Measurements from ENCODE around the gene SERPINA1.

DNA sequence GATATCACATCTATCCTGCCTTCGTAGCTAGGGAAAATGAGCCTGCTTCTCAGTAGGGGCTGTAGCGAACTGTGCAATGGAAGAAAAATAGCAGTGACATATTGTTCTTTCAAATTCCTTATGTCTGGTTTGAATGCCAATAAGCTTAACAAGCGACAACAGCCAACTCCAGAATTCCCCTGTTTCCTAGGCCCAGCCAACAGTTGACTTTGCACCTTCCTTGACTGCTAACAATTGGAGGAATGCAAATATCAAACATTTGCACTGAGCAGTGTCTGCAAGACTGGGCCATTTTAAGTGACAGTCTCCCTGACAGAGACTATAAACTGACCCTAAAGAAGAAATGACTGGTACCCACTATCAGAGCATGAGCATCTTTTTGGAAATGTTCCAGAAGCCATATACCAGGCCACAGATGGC lies 12.0 kb upstream of the SERPINA1 start:
- TF ChIP-seq POLR2A (IDR thresholded peaks at IDR 0.05; ENCODE audit: low read depth, low read length): no peak
- TF ChIP-seq POLR2AphosphoS5 (IDR thresholded peaks at IDR 0.05; ENCODE audit: low read depth, low read length): no peak
- TF ChIP-seq TAF1 (IDR thresholded peaks at IDR 0.05; ENCODE audit: borderline replicate concordance, low read depth, low read length): no peak
